WTC11 (cell line): ENCODE measurements around the gene ZNF804A.

Experiments used
- CBFB ChIP-seq: sonication (generic); formaldehyde crosslinking; IDR thresholded peaks from 2 replicates; pipeline ENCODE4 v1.8.1; 2022; ENCODE audit warnings: mild to moderate bottlenecking, low read depth, missing genetic modification reagents
- ELF4 ChIP-seq: sonication (generic); formaldehyde crosslinking; IDR thresholded peaks from 2 replicates; pipeline ENCODE4 v1.8.1; 2022; ENCODE audit warnings: low read depth, mild to moderate bottlenecking, moderate library complexity, missing genetic modification reagents
- IRF2 ChIP-seq: sonication (generic); formaldehyde crosslinking; IDR thresholded peaks from 2 replicates; pipeline ENCODE4 v1.8.0; 2022; ENCODE audit warnings: low read depth, missing genetic modification reagents, borderline replicate concordance
- JUN ChIP-seq: sonication (generic); formaldehyde crosslinking; IDR thresholded peaks from 2 replicates; pipeline ENCODE4 v1.8.0; 2023; ENCODE audit warnings: mild to moderate bottlenecking, missing genetic modification reagents
- MXD4 ChIP-seq: fragments of 250-450 bp; sonication (Bioruptor Pico); IDR thresholded peaks from 2 replicates; pipeline ENCODE4 v1.8.0; 2021; ENCODE audit warnings: mild to moderate bottlenecking, moderate library complexity, borderline replicate concordance
- NFE2L1 ChIP-seq: sonication (generic); formaldehyde crosslinking; IDR thresholded peaks from 2 replicates; pipeline ENCODE4 v1.8.1; 2023; ENCODE audit warnings: missing genetic modification reagents
- NR2C2 ChIP-seq: sonication (generic); formaldehyde crosslinking; IDR thresholded peaks from 2 replicates; pipeline ENCODE4 v1.8.0; 2022; ENCODE audit warnings: mild to moderate bottlenecking, missing genetic modification reagents
- TF ChIP-seq, protein P1 (sequence below): sonication (generic); formaldehyde crosslinking; IDR thresholded peaks from 2 replicates; pipeline ENCODE4 v1.8.0; 2022; ENCODE audit warnings: mild to moderate bottlenecking, missing genetic modification reagents
- TF ChIP-seq, protein P2 (sequence below): sonication (generic); formaldehyde crosslinking; IDR thresholded peaks from 2 replicates; pipeline ENCODE4 v1.8.0; 2022; ENCODE audit warnings: mild to moderate bottlenecking, missing genetic modification reagents
- TF ChIP-seq, protein P3 (sequence below): fragments of 200-600 bp; IDR thresholded peaks from 2 replicates; pipeline ENCODE4 v1.8.0; 2022; ENCODE audit warnings: antibody characterized with exemption
- TF ChIP-seq, protein P4 (sequence below): sonication (generic); formaldehyde crosslinking; IDR thresholded peaks from 2 replicates; pipeline ENCODE4 v1.8.0; 2022; ENCODE audit warnings: mild to moderate bottlenecking, missing genetic modification reagents

DNA sequence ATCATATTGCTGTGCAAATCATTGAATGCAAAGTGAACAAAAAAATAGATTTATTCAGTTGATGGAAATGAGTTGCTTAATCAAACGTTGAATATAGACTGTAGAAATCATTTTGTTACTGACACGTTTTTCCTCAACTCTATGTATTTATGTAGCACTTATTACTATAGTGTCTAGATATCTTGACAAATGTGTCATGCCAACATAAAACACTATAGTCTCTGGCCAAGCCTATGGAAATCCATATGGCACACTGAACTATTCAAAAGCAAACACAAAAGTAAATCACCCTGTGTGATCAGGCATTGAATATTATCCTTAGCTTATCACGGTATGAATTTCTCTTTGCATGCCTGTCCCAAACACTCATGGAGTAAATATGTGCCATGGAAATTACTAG, 131.3 kb downstream of the ZNF804A start:
- TF ChIP-seq NFE2L1 (CRISPR knock-in tag) (no peak), ELF4 (no peak), CBFB (CRISPR knock-in tag) (no peak), NR2C2 (CRISPR knock-in tag) (no peak), IRF2 (CRISPR knock-in tag) (no peak), JUN (CRISPR knock-in tag) (no peak), MXD4 (no peak)
- TF ChIP-seq, protein P1, sequence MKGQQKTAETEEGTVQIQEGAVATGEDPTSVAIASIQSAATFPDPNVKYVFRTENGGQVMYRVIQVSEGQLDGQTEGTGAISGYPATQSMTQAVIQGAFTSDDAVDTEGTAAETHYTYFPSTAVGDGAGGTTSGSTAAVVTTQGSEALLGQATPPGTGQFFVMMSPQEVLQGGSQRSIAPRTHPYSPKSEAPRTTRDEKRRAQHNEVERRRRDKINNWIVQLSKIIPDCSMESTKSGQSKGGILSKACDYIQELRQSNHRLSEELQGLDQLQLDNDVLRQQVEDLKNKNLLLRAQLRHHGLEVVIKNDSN (CRISPR knock-in tag): no peak
- TF ChIP-seq, protein P2, sequence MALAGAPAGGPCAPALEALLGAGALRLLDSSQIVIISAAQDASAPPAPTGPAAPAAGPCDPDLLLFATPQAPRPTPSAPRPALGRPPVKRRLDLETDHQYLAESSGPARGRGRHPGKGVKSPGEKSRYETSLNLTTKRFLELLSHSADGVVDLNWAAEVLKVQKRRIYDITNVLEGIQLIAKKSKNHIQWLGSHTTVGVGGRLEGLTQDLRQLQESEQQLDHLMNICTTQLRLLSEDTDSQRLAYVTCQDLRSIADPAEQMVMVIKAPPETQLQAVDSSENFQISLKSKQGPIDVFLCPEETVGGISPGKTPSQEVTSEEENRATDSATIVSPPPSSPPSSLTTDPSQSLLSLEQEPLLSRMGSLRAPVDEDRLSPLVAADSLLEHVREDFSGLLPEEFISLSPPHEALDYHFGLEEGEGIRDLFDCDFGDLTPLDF: no peak
- TF ChIP-seq, protein P3, sequence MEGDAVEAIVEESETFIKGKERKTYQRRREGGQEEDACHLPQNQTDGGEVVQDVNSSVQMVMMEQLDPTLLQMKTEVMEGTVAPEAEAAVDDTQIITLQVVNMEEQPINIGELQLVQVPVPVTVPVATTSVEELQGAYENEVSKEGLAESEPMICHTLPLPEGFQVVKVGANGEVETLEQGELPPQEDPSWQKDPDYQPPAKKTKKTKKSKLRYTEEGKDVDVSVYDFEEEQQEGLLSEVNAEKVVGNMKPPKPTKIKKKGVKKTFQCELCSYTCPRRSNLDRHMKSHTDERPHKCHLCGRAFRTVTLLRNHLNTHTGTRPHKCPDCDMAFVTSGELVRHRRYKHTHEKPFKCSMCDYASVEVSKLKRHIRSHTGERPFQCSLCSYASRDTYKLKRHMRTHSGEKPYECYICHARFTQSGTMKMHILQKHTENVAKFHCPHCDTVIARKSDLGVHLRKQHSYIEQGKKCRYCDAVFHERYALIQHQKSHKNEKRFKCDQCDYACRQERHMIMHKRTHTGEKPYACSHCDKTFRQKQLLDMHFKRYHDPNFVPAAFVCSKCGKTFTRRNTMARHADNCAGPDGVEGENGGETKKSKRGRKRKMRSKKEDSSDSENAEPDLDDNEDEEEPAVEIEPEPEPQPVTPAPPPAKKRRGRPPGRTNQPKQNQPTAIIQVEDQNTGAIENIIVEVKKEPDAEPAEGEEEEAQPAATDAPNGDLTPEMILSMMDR: no peak
- TF ChIP-seq, protein P4, sequence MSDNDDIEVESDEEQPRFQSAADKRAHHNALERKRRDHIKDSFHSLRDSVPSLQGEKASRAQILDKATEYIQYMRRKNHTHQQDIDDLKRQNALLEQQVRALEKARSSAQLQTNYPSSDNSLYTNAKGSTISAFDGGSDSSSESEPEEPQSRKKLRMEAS (CRISPR knock-in tag): no peak
